GM10266 (cell line): Measurements from ENCODE around the gene LCMT2.

Source experiments
- DNase-seq: peaks from one replicate; pipeline ENCODE4 v3.0.0; 2012; ENCODE audit errors: extremely low spot score
- TF ChIP-seq, protein P1 (sequence below): IDR thresholded peaks from 2 replicates; pipeline ENCODE4 v1.5.1; 2012; ENCODE audit warnings: mild to moderate bottlenecking, low read depth; ENCODE audit not compliant: control insufficient read depth, insufficient read depth; ENCODE audit errors: missing control alignments

Gene LCMT2

DNA sequence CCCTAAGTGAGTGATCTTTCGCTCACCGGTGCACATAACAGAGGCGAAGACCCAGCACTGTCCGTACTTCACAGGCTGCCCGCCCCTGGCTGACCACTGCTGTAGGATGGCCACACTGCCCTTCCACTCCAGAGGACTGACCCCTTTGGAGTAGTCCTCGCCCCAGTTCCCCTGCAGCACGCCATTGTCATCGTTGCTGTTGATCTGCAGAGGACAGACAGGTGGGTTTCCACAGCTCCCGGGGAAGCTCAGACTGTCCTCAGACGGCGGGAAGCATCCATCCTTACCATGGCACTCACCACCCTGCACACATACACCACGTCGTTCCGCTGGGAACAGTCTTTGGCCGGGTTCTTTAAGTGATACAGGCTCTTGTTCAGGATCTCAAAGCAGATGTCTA is 43.1 kb downstream of the LCMT2 start:
- no peak for DNase-seq
- TF ChIP-seq, protein P1, sequence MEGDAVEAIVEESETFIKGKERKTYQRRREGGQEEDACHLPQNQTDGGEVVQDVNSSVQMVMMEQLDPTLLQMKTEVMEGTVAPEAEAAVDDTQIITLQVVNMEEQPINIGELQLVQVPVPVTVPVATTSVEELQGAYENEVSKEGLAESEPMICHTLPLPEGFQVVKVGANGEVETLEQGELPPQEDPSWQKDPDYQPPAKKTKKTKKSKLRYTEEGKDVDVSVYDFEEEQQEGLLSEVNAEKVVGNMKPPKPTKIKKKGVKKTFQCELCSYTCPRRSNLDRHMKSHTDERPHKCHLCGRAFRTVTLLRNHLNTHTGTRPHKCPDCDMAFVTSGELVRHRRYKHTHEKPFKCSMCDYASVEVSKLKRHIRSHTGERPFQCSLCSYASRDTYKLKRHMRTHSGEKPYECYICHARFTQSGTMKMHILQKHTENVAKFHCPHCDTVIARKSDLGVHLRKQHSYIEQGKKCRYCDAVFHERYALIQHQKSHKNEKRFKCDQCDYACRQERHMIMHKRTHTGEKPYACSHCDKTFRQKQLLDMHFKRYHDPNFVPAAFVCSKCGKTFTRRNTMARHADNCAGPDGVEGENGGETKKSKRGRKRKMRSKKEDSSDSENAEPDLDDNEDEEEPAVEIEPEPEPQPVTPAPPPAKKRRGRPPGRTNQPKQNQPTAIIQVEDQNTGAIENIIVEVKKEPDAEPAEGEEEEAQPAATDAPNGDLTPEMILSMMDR, result no peak

DNA sequence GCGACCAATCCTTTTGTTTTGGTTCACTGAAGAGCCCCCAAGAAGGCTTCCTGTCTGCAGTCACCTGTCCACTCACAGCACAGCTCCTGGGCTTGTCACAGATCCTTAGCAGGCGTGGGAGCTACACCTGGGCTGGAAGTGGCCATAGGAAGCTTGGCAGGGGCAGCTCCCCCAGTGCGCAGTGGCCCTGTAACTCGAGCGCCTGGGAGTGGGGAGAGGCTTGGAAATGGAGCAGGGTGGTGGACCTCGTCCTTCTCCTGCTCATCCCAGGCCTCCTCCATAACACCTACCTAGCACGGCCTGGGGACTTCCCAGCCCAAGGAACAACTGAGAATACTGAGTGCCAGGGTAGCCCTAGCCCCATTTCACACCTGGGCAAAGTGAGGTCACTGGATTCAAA is 44.3 kb downstream of the LCMT2 start:
- DNase-seq, result no peak
- TF ChIP-seq, protein P1, result no peak

DNA sequence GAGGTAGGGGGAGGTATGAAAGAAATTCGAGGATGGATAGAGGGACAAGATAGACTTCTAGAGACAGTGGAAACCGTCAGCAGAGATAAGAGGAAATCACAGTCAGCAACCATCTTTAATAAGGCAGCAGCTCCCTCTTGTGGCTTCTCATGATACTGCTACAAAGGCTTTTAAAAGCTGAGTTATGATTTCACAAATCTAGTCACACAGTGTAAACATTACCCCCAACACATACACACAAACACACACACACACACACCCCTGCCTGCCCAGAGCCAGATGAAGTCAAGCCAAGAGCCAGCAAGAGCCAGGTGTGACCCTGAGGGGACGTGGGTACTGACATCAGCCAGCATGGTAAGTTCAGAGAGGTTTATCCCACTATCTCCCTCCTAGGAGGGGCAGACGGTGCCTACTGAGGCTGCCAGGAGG is 44.8 kb downstream of the LCMT2 start:
- DNase-seq, result peak; percentile 84
- TF ChIP-seq, protein P1, result peak; percentile 82

DNA sequence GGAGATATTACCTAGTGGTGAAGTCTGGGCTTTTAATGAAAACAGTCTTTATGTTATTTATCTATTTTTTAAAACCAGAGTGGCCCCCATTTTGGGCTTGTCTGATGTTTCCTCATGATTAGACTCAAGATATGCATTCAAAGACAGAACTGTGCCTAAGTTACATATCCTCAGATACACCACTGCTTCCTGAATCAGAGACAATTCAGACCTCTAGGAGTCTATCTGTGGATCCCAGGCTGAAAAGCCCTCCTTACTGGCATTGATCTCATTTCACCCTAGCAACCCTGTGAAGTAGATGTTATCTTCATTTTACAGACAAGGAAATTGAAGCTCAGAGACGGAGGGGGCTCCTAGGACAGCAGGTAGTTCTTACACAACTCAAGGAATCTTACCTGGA is 46.8 kb downstream of the LCMT2 start:
- TF ChIP-seq, protein P1, result no peak
- no peak for DNase-seq

DNA sequence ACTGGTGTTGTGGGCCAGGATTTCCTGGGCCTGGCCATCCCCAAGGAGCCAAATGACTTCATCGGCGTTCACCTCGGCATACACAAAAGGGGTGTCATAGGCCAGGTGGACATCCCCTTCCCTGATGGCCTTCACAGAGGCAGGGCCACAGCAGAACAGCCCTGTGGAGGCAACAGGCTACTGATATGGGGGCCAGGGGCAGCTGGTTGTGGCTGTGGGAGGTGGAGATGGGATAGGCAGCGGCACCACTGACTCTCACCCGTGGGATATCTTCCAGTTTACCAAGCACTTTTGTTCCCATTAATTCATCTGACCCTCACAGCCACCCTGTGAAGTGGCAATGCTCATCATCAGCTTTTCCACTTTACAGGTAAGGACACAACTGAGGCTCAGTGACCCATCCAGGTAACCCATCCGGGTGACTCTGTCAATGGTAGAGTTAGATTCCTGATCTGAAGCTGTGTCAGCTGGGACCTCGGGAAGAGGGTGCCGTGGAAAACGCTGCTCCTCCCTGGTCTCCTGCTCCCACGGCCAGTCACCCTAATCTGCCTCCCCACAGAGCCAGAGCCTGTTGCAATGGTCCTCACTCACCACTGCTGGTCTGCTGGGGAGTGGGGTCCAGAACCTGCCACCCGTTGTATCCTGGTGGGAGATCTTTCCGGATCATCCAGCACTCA is 48.3 kb downstream of the LCMT2 start:
- TF ChIP-seq, protein P1, result no peak
- DNase-seq, result no peak

DNA sequence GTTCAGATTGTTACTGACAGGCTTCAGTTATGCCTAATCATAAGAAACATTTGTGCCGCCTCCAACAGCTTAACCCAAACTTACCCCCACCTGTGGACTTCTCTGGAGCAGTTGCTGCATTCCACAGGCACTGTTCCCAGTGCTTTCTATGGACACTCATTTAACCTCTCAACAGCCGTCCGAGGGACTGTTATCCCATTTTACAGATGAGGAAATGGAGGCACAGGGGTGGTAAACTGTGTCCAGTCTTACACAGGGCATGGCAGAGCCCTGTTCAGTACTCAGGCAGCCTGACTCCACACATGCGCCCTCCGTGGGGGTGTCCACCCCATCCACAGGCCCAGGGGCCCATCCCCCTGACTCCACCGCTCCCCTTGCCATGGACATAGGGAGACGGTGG is 49.4 kb downstream of the LCMT2 start:
- DNase-seq, result no peak
- TF ChIP-seq, protein P1, result no peak

DNA sequence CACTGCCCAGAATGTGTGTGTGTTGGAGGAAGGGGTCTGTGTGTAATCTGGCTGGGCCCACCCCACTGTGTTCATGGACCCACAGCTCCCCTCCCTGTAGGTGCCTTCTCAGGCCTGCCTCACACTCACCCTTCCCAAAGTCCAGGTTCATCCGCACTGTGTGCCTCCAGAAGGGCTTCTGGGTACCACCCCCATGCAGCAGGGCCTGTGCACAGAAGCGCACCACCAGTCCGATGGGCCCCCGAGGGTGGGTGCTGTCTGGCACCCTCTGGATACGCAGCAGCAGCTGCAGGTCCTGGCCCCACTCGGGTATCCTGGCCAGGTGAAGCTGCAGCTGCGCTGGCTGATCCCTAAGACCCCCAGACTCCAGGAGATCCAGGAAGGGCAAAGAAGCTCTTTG is 50.9 kb downstream of the LCMT2 start:
- DNase-seq, result no peak

More for the DNA sequence above, 50.9 kb downstream of the LCMT2 start:
- TF ChIP-seq, protein P1, result no peak
